ENCODE data around the gene GTF2H4. TPM values are rescaled to one million over a fixed set of nuclear protein-coding genes. Genes with fewer than 3 reads are reported as not detected.

Gene GTF2H4
- total RNA-seq, 4 donors from 2014 or later = 5.7 to 20.7 (median 7.5) TPM

DNA sequence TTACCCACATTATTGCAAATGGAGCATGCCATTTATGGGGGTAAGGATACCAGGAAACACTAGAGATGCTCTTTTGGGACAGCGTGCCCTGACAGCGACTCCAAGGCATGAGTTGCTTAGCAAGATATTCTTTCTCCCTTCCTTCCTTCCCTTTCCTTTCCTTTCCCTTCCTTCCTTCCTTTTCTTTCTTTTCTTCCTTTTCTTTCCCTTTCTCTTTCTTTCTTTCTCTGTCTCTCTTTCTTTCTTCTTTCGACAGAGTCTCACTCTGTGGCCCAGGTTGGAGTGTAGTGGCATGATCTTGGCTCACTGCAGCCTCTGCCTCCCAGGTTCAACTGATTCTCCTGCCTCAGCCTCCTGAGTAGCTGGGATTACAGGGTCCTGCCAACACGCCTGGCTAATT, 36.0 kb downstream of the GTF2H4 start:
- H3K4me3 ChIP-seq = no peak overlapping the region
- in situ Hi-C loops (cut with MboI; ENCODE audit: low sequenced_read_pairs in 4 of 4) = no loop called here
- TF ChIP-seq, protein P1, sequence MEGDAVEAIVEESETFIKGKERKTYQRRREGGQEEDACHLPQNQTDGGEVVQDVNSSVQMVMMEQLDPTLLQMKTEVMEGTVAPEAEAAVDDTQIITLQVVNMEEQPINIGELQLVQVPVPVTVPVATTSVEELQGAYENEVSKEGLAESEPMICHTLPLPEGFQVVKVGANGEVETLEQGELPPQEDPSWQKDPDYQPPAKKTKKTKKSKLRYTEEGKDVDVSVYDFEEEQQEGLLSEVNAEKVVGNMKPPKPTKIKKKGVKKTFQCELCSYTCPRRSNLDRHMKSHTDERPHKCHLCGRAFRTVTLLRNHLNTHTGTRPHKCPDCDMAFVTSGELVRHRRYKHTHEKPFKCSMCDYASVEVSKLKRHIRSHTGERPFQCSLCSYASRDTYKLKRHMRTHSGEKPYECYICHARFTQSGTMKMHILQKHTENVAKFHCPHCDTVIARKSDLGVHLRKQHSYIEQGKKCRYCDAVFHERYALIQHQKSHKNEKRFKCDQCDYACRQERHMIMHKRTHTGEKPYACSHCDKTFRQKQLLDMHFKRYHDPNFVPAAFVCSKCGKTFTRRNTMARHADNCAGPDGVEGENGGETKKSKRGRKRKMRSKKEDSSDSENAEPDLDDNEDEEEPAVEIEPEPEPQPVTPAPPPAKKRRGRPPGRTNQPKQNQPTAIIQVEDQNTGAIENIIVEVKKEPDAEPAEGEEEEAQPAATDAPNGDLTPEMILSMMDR (IDR thresholded peaks at IDR 0.05 in 4 of 5, conservative IDR thresholded peaks at IDR 0.05 in 1 of 5) = no peak
- TF ChIP-seq POLR2A (IDR thresholded peaks at IDR 0.05) = no peak
- no peaks in the 10 kb centered on the region for H3K4me1 ChIP-seq
- ATAC-seq = no peak
- no peaks in the 10 kb centered on the region for H3K36me3 ChIP-seq
- peaks cover 0 to 9% (median 0%) of the 10 kb centered on the region in 3 donors for H3K27me3 ChIP-seq
- H3K9me3 ChIP-seq = no peaks in the 10 kb centered on the region
- no peak overlapping the region for H3K27ac ChIP-seq
- intact Hi-C loops (cut with DNase I; ENCODE audit: low total_unique reads) = no loop called here
- DNase-seq = no peak

DNA sequence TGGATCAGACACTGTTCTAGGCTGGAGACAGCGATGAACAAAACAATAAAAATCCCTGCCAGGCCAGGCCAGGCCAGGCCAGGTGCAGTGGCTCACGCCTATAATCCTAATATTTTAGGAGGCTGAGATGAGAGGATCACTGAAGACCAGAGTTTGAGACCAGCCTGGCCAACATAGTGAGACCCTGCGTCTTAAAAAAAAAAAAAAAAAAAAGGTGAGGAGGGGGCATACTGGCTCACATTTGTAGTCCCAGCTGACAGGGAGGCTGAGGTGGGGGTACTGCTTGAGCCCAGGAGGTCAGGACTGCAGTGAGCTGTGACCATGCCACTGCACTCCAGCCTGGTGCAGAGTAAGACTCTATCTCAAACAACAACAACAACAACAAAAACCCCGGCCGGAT, 37.3 kb downstream of the GTF2H4 start:
- peaks cover 0 to 9% (median 0%) of the 10 kb centered on the region in 3 donors for H3K27me3 ChIP-seq
- in situ Hi-C loops (cut with MboI; ENCODE audit: low sequenced_read_pairs in 4 of 4) = no loop called here

DNA sequence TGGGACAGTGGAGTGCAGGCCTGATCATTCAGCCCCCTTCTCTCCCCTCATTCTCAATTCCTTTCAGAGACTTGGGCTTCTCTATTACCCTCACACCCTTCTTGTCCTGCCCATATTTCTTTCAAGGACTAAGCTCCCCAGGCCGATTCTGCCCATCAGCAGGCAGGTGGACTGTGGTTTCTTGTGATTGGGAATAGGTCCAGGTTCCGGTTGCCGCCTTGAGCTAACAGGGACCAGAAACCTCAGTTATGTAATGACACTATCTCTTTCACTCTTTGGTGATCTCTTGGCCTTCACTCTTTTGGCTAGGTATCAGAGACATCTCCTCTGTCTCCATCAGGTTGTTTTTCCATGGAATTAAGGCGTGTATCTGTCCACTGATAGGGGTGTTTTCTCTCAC, 39.2 kb downstream of the GTF2H4 start:
- TF ChIP-seq POLR2A (IDR thresholded peaks at IDR 0.05) = no peak
- TF ChIP-seq, protein P1 (IDR thresholded peaks at IDR 0.05 in 4 of 5, conservative IDR thresholded peaks at IDR 0.05 in 1 of 5) = no peak
- in situ Hi-C loops (cut with MboI; ENCODE audit: low sequenced_read_pairs in 4 of 4) (no loop called here), intact Hi-C loops (cut with DNase I; ENCODE audit: low total_unique reads) (no loop called here)
- Histone ChIP-seq H3K9me3 (no peaks in the 10 kb centered on the region), H3K27me3 (peaks cover 0 to 9% (median 0%) of the 10 kb centered on the region in 3 donors), H3K36me3 (no peaks in the 10 kb centered on the region), H3K27ac (no peak overlapping the region), H3K4me1 (no peaks in the 10 kb centered on the region), H3K4me3 (no peak overlapping the region)
- ATAC-seq (no peak), DNase-seq (no peak)

More for the DNA sequence above, 37.3 kb downstream of the GTF2H4 start:
- Histone ChIP-seq H3K4me1 (no peaks in the 10 kb centered on the region), H3K27ac (no peak overlapping the region), H3K36me3 (no peaks in the 10 kb centered on the region), H3K4me3 (no peak overlapping the region), H3K9me3 (no peaks in the 10 kb centered on the region)
- DNase-seq (no peak), ATAC-seq (no peak)
- TF ChIP-seq, protein P1 (IDR thresholded peaks at IDR 0.05 in 4 of 5, conservative IDR thresholded peaks at IDR 0.05 in 1 of 5) = no peak
- TF ChIP-seq POLR2A (IDR thresholded peaks at IDR 0.05) = no peak
- intact Hi-C loops (cut with DNase I; ENCODE audit: low total_unique reads) = no loop called here

DNA sequence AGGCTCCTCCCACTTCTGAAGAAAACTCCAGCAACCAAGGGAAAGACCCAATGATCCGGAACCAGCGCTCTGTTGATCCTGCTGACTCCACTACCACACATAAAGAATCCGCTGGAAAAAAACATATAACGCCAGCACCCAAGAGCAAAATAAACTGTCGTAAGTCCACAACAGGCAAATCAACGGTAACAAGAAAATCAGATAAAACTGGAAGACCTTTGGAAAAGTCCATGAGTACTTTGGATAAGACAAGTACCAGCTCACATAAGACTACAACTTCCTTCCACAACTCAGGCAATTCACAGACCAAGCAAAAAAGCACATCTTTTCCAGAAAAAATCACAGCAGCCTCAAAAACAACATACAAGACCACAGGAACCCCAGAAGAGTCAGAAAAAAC, 40.8 kb downstream of the GTF2H4 start:
- Histone ChIP-seq H3K9me3 (no peaks in the 10 kb centered on the region), H3K4me3 (no peak overlapping the region), H3K36me3 (no peaks in the 10 kb centered on the region), H3K4me1 (no peaks in the 10 kb centered on the region), H3K27me3 (no peaks in the 10 kb centered on the region), H3K27ac (no peak overlapping the region)
- ATAC-seq (no peak), DNase-seq (no peak)
- TF ChIP-seq POLR2A (IDR thresholded peaks at IDR 0.05) = no peak
- TF ChIP-seq, protein P1 (IDR thresholded peaks at IDR 0.05 in 4 of 5, conservative IDR thresholded peaks at IDR 0.05 in 1 of 5) = no peak
- intact Hi-C loops (cut with DNase I; ENCODE audit: low total_unique reads) (no loop called here), in situ Hi-C loops (cut with MboI; ENCODE audit: low sequenced_read_pairs in 4 of 4) (no loop called here)

DNA sequence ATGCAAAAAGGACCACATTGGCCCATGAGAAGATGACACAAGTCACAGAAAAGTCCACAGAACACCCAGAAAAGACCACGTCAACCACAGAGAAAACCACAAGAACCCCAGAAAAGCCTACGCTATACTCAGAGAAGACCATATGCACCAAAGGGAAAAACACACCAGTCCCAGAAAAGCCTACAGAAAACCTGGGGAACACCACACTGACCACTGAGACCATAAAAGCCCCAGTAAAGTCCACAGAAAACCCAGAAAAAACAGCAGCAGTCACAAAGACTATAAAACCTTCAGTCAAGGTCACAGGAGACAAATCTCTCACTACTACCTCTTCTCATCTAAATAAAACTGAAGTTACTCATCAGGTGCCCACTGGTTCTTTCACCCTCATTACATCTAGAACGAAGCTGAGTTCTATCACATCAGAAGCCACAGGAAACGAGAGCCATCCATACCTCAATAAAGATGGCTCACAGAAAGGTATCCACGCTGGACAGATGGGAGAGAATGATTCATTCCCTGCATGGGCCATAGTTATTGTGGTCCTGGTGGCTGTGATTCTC, 44.0 kb downstream of the GTF2H4 start:
- Histone ChIP-seq H3K9me3 (no peaks in the 10 kb centered on the region), H3K4me1 (peaks cover 7 to 12% of the 10 kb centered on the region in 2 donors), H3K4me3 (no peak overlapping the region), H3K27ac (no peak overlapping the region), H3K27me3 (peaks cover 0 to 6% (median 5%) of the 10 kb centered on the region in 3 donors), H3K36me3 (no peaks in the 10 kb centered on the region)
- no peak for TF ChIP-seq POLR2A (IDR thresholded peaks at IDR 0.05)
- TF ChIP-seq, protein P1 (IDR thresholded peaks at IDR 0.05 in 4 of 5, conservative IDR thresholded peaks at IDR 0.05 in 1 of 5) = no peak
- in situ Hi-C loops (cut with MboI; ENCODE audit: low sequenced_read_pairs in 4 of 4) = no loop called here
- intact Hi-C loops (cut with DNase I; ENCODE audit: low total_unique reads) = no loop called here
- DNase-seq = no peak
- no peak for ATAC-seq
